ENCODE results near the gene C3.
A peak's percentile ranks its signal among the peaks of the same experiment; 100 is the strongest.

C3 gene

GRCh38 chr19:6720369-6721137 lies at the start of gene C3:
Gene C3 (minus strand): TSS chr19:6720650. CDS start chr19:6720589, 61 bp downstream.
- no peaks in the 10 kb centered on the region for H3K36me3 ChIP-seq
- no peak within 1 kb of the TSS for H3K4me3 ChIP-seq (ENCODE audit: low read depth, low read length)
- no peak for TF ChIP-seq CTCF (IDR thresholded peaks at IDR 0.05; ENCODE audit: low read depth, low read length)
- H3K9me3 ChIP-seq (ENCODE audit: severe bottlenecking): no peaks in the 10 kb centered on the region
- H3K27me3 ChIP-seq (ENCODE audit: insufficient read depth, low read depth, severe bottlenecking): no peaks in the 10 kb centered on the region
- H3K27ac ChIP-seq: no peak within 1 kb of the TSS
- DNase-seq: no peak

GRCh38 chr19:6769006-6769619 lies 48.7 kb upstream of the C3 start:
- DNase-seq: no peak

GRCh38 chr19:6768236-6768785 lies 47.9 kb upstream of the C3 start:
- no peak overlapping the region for H3K27ac ChIP-seq
- H3K27me3 ChIP-seq (ENCODE audit: insufficient read depth, low read depth, severe bottlenecking): peaks cover 14% of the 10 kb centered on the region
- no peaks in the 10 kb centered on the region for H3K36me3 ChIP-seq
- no peaks in the 10 kb centered on the region for H3K9me3 ChIP-seq (ENCODE audit: severe bottlenecking)
- no peak for TF ChIP-seq CTCF (IDR thresholded peaks at IDR 0.05; ENCODE audit: low read depth, low read length)
- no peak overlapping the region for H3K4me3 ChIP-seq (ENCODE audit: low read depth, low read length)
- no peak for DNase-seq

More at GRCh38 chr19:6769006-6769619, 48.7 kb upstream of the C3 start:
- H3K9me3 ChIP-seq (ENCODE audit: severe bottlenecking): no peaks in the 10 kb centered on the region
- H3K27me3 ChIP-seq (ENCODE audit: insufficient read depth, low read depth, severe bottlenecking): peaks cover 14% of the 10 kb centered on the region
- peak; percentile 39; the same call in 1 of the 2 replicates for TF ChIP-seq CTCF (IDR thresholded peaks at IDR 0.05; ENCODE audit: low read depth, low read length)
- H3K27ac ChIP-seq: no peak overlapping the region
- no peak overlapping the region for H3K4me3 ChIP-seq (ENCODE audit: low read depth, low read length)
- H3K36me3 ChIP-seq: no peaks in the 10 kb centered on the region

GRCh38 chr19:6767357-6768235 lies 47.1 kb upstream of the C3 start, which contains the start of gene SH2D3A:
Gene SH2D3A (minus strand): TSS chr19:6767435. CDS start chr19:6763748, 3,687 bp downstream.
- Histone ChIP-seq H3K27me3 (ENCODE audit: insufficient read depth, low read depth, severe bottlenecking) (peaks cover 14% of the 10 kb centered on the region), H3K9me3 (ENCODE audit: severe bottlenecking) (no peaks in the 10 kb centered on the region), H3K36me3 (no peaks in the 10 kb centered on the region), H3K27ac (no peak within 1 kb of the TSS), H3K4me3 (ENCODE audit: low read depth, low read length) (peak within 1 kb of the TSS; percentile 36)
- peak; percentile 77 for DNase-seq
- no peak for TF ChIP-seq CTCF (IDR thresholded peaks at IDR 0.05; ENCODE audit: low read depth, low read length)

GRCh38 chr19:6767081-6767356 lies 46.6 kb upstream of the C3 start:
- no peak for DNase-seq
- no peak overlapping the region for H3K27ac ChIP-seq
- peaks cover 14% of the 10 kb centered on the region for H3K27me3 ChIP-seq (ENCODE audit: insufficient read depth, low read depth, severe bottlenecking)
- no peaks in the 10 kb centered on the region for H3K36me3 ChIP-seq
- no peaks in the 10 kb centered on the region for H3K9me3 ChIP-seq (ENCODE audit: severe bottlenecking)
- no peak for TF ChIP-seq CTCF (IDR thresholded peaks at IDR 0.05; ENCODE audit: low read depth, low read length)
- H3K4me3 ChIP-seq (ENCODE audit: low read depth, low read length): peak overlapping the region; percentile 36
